ENCODE data around the gene PTPRT. TPM values are rescaled to one million over a fixed set of nuclear protein-coding genes. Genes with fewer than 3 reads are reported as not detected.

The PTPRT gene
- not detected for total RNA-seq

GRCh38 chr20:43189554-43190331, at the start of gene PTPRT:
Gene PTPRT, minus strand, starts transcription at chr20:43189906. Its CDS starts 173 bp downstream, at chr20:43189733.
- no peak within 1 kb of the TSS for H3K4me3 Mint-ChIP-seq
- CTCF ChIA-PET = no interaction called here
- H3K27ac Mint-ChIP-seq = no peak within 1 kb of the TSS

GRCh38 chr20:43238833-43239232, 49.1 kb upstream of the PTPRT start:
- no peak for ATAC-seq
- no peaks in the 10 kb centered on the region for H3K9me3 Mint-ChIP-seq (ENCODE audit: insufficient read depth)
- POLR2A ChIA-PET = no interaction called here
- CTCF ChIA-PET = no interaction called here
- H3K27me3 Mint-ChIP-seq (ENCODE audit: low read depth) = no peaks in the 10 kb centered on the region
- DNase-seq = no peak
- H3K4me1 Mint-ChIP-seq (ENCODE audit: low read depth) = peaks cover 3% of the 10 kb centered on the region
- no peak overlapping the region for H3K4me3 Mint-ChIP-seq
- no peaks in the 10 kb centered on the region for H3K36me3 Mint-ChIP-seq (ENCODE audit: low read depth)
- H3K27ac Mint-ChIP-seq = no peak overlapping the region

More at GRCh38 chr20:43189554-43190331, at the start of gene PTPRT:
- DNase-seq = no peak
- peaks cover 3% of the 10 kb centered on the region for H3K4me1 Mint-ChIP-seq (ENCODE audit: low read depth)
- H3K27me3 Mint-ChIP-seq (ENCODE audit: low read depth) = peaks cover 31% of the 10 kb centered on the region
- H3K9me3 Mint-ChIP-seq (ENCODE audit: insufficient read depth) = no peaks in the 10 kb centered on the region
- no peak for ATAC-seq
- H3K36me3 Mint-ChIP-seq (ENCODE audit: low read depth) = no peaks in the 10 kb centered on the region
- POLR2A ChIA-PET = no interaction called here

- H3K27me3 Mint-ChIP-seq (ENCODE audit: low read depth) = no peaks in the 10 kb centered on the region
- ChIA-PET CTCF (no interaction called here), POLR2A (no interaction called here)
- H3K4me1 Mint-ChIP-seq (ENCODE audit: low read depth) = peaks cover 3% of the 10 kb centered on the region
- H3K9me3 Mint-ChIP-seq (ENCODE audit: insufficient read depth) = no peaks in the 10 kb centered on the region
- ATAC-seq = no peak
- DNase-seq = no peak
- no peaks in the 10 kb centered on the region for H3K36me3 Mint-ChIP-seq (ENCODE audit: low read depth)
- no peak overlapping the region for H3K4me3 Mint-ChIP-seq
- no peak overlapping the region for H3K27ac Mint-ChIP-seq
These were observed 48.6 kb upstream of the PTPRT start for GRCh38 chr20:43238266-43238665.

- Mint-ChIP-seq H3K27ac (no peak overlapping the region), H3K4me3 (no peak overlapping the region), H3K27me3 (ENCODE audit: low read depth) (no peaks in the 10 kb centered on the region), H3K4me1 (ENCODE audit: low read depth) (peaks cover 3% of the 10 kb centered on the region), H3K36me3 (ENCODE audit: low read depth) (no peaks in the 10 kb centered on the region), H3K9me3 (ENCODE audit: insufficient read depth) (no peaks in the 10 kb centered on the region)
- POLR2A ChIA-PET = no interaction called here
- no peak for ATAC-seq
- CTCF ChIA-PET = no interaction called here
- DNase-seq = no peak
These were observed 48.0 kb upstream of the PTPRT start for GRCh38 chr20:43237651-43238168.

- H3K4me1 Mint-ChIP-seq (ENCODE audit: low read depth) = peaks cover 3% of the 10 kb centered on the region
These were observed 46.3 kb upstream of the PTPRT start for GRCh38 chr20:43235998-43236397.

DNA sequence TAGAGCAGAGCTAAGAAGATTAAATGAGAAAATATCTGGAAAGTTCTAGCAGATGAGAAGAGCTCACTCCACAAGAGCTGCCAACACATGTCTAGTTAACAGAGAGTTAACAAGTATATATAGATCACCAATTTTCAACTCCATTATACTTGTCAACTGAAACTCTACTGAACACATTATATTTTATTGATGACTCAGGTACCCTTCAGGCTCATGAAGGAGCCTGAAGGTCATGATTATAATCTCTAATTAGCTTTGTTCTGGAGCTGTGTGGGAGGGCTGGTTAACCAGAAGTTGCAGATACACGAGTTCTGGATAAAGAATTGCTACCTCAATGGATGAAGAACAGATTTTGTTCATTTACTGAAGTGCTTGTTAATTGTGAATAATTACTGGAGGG, 42.1 kb upstream of the PTPRT start:
- no peak for ATAC-seq
- Mint-ChIP-seq H3K4me1 (ENCODE audit: low read depth) (peaks cover 1% of the 10 kb centered on the region), H3K27ac (no peak overlapping the region), H3K27me3 (ENCODE audit: low read depth) (no peaks in the 10 kb centered on the region), H3K9me3 (ENCODE audit: insufficient read depth) (no peaks in the 10 kb centered on the region), H3K4me3 (no peak overlapping the region), H3K36me3 (ENCODE audit: low read depth) (no peaks in the 10 kb centered on the region)
- DNase-seq = no peak
- ChIA-PET POLR2A (no interaction called here), CTCF (no interaction called here)

More at GRCh38 chr20:43235998-43236397, 46.3 kb upstream of the PTPRT start:
- Mint-ChIP-seq H3K27me3 (ENCODE audit: low read depth) (no peaks in the 10 kb centered on the region), H3K9me3 (ENCODE audit: insufficient read depth) (no peaks in the 10 kb centered on the region), H3K27ac (no peak overlapping the region), H3K4me3 (no peak overlapping the region), H3K36me3 (ENCODE audit: low read depth) (no peaks in the 10 kb centered on the region)
- CTCF ChIA-PET = no interaction called here
- DNase-seq (no peak), ATAC-seq (no peak)
- POLR2A ChIA-PET = no interaction called here

GRCh38 chr20:43229696-43230095, 40.0 kb upstream of the PTPRT start:
- Mint-ChIP-seq H3K9me3 (ENCODE audit: insufficient read depth) (no peaks in the 10 kb centered on the region), H3K4me1 (ENCODE audit: low read depth) (no peaks in the 10 kb centered on the region), H3K27me3 (ENCODE audit: low read depth) (no peaks in the 10 kb centered on the region), H3K27ac (no peak overlapping the region), H3K36me3 (ENCODE audit: low read depth) (no peaks in the 10 kb centered on the region), H3K4me3 (no peak overlapping the region)
- ChIA-PET POLR2A (no interaction called here), CTCF (no interaction called here)
- ATAC-seq = no peak
- no peak for DNase-seq

DNA sequence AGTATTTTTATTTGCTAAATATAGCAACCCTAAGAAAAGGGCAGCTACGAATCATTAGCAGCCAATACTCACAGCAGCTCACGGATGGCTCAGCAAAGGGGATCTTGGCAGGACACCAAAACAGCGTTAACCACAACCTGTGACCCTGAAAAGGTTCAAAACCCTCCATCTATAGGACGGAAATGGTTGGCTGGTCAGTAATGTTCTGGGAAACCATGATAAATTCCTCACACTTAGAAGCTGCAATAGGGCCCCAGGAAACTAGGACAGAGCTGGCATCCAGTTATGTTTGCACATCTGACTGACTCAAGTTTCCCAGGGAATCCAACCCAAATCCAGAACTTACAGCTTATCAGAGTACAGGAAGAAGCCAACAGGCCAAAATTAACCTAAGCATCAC, 30.9 kb upstream of the PTPRT start:
- no peak for ATAC-seq
- Mint-ChIP-seq H3K27ac (no peak overlapping the region), H3K9me3 (ENCODE audit: insufficient read depth) (no peaks in the 10 kb centered on the region), H3K4me1 (ENCODE audit: low read depth) (no peaks in the 10 kb centered on the region), H3K27me3 (ENCODE audit: low read depth) (no peaks in the 10 kb centered on the region), H3K36me3 (ENCODE audit: low read depth) (no peaks in the 10 kb centered on the region), H3K4me3 (no peak overlapping the region)
- no peak for DNase-seq
- POLR2A ChIA-PET = no interaction called here
- CTCF ChIA-PET = no interaction called here

GRCh38 chr20:43210901-43211300, 21.2 kb upstream of the PTPRT start:
- no peaks in the 10 kb centered on the region for H3K36me3 Mint-ChIP-seq (ENCODE audit: low read depth)
- no peaks in the 10 kb centered on the region for H3K9me3 Mint-ChIP-seq (ENCODE audit: insufficient read depth)
- no peak overlapping the region for H3K27ac Mint-ChIP-seq
- no peak overlapping the region for H3K4me3 Mint-ChIP-seq
- DNase-seq (no peak), ATAC-seq (no peak)
- ChIA-PET POLR2A (no interaction called here), CTCF (no interaction called here)
- H3K4me1 Mint-ChIP-seq (ENCODE audit: low read depth) = no peaks in the 10 kb centered on the region
- no peaks in the 10 kb centered on the region for H3K27me3 Mint-ChIP-seq (ENCODE audit: low read depth)

DNA sequence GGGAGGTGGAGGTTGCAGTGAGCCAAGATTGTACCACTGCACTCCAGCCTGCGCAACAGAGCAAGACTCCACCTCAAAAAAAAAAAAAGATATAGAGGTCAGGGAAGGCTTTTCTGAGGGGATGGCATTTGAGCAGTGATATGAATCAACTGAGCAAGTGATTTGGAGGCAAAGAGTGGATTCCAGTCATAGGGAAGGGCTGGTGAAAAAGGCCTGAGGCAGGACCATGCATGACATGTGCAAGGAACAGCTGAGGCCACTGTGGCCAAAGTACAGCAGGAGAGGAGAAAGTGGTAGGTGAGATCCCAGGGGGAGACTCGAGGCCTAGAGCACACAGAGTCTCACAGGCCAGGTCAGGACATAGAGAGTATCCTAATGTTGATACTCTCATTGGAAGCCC, 20.1 kb upstream of the PTPRT start:
- ChIA-PET CTCF (no interaction called here), POLR2A (no interaction called here)
- H3K27me3 Mint-ChIP-seq (ENCODE audit: low read depth) = no peaks in the 10 kb centered on the region

GRCh38 chr20:43205699-43206098, 16.0 kb upstream of the PTPRT start:
- DNase-seq (no peak), ATAC-seq (no peak)
- POLR2A ChIA-PET = no interaction called here
- Mint-ChIP-seq H3K4me3 (no peak overlapping the region), H3K27me3 (ENCODE audit: low read depth) (no peaks in the 10 kb centered on the region), H3K4me1 (ENCODE audit: low read depth) (no peaks in the 10 kb centered on the region), H3K9me3 (ENCODE audit: insufficient read depth) (no peaks in the 10 kb centered on the region), H3K27ac (no peak overlapping the region), H3K36me3 (ENCODE audit: low read depth) (no peaks in the 10 kb centered on the region)
- CTCF ChIA-PET = no interaction called here

More for the DNA sequence above, 20.1 kb upstream of the PTPRT start:
- Mint-ChIP-seq H3K36me3 (ENCODE audit: low read depth) (no peaks in the 10 kb centered on the region), H3K4me1 (ENCODE audit: low read depth) (no peaks in the 10 kb centered on the region), H3K4me3 (no peak overlapping the region), H3K27ac (no peak overlapping the region), H3K9me3 (ENCODE audit: insufficient read depth) (no peaks in the 10 kb centered on the region)
- DNase-seq (no peak), ATAC-seq (no peak)

GRCh38 chr20:43202100-43202499, 12.4 kb upstream of the PTPRT start:
- CTCF ChIA-PET = no interaction called here
- H3K4me1 Mint-ChIP-seq (ENCODE audit: low read depth) = no peaks in the 10 kb centered on the region
- DNase-seq = no peak
- H3K9me3 Mint-ChIP-seq (ENCODE audit: insufficient read depth) = no peaks in the 10 kb centered on the region
- no peaks in the 10 kb centered on the region for H3K36me3 Mint-ChIP-seq (ENCODE audit: low read depth)
- H3K4me3 Mint-ChIP-seq = no peak overlapping the region
- no peaks in the 10 kb centered on the region for H3K27me3 Mint-ChIP-seq (ENCODE audit: low read depth)
- ATAC-seq = no peak
- POLR2A ChIA-PET = no interaction called here
- no peak overlapping the region for H3K27ac Mint-ChIP-seq

- H3K4me1 Mint-ChIP-seq (ENCODE audit: low read depth) = no peaks in the 10 kb centered on the region
- CTCF ChIA-PET = interaction anchor here (1.0 kb wide), 1 partner anchor 10 kb away, joined by 3 read pairs; no protein-coding TSS in a partner anchor
These were observed 8.9 kb upstream of the PTPRT start for GRCh38 chr20:43198607-43199006.

More at GRCh38 chr20:43198607-43199006, 8.9 kb upstream of the PTPRT start:
- Mint-ChIP-seq H3K27ac (no peak overlapping the region), H3K9me3 (ENCODE audit: insufficient read depth) (no peaks in the 10 kb centered on the region), H3K27me3 (ENCODE audit: low read depth) (no peaks in the 10 kb centered on the region), H3K36me3 (ENCODE audit: low read depth) (no peaks in the 10 kb centered on the region), H3K4me3 (no peak overlapping the region)
- no peak for DNase-seq
- POLR2A ChIA-PET = interaction anchor here (0.6 kb wide), 1 partner anchor 152 kb away, joined by 4 read pairs; no protein-coding TSS in a partner anchor
- ATAC-seq = no peak

Data from activated CD8-positive, alpha-beta T cell treated with anti-CD3 and anti-CD28 coated beads, Interleukin-2, amount 10 ng/mL, durations not matched to agents 7 days and 5 days (primary cell).